Measurements from ENCODE around the gene PRPH. TPM values are rescaled to one million over a fixed set of nuclear protein-coding genes. Genes with fewer than 3 reads are reported as not detected.

PRPH gene
- total and polyA plus RNA-seq, 9 of the 15 experiments (the other 6 are each of a cell fraction or from before 2014, with no cell fraction given) = 0.27 to 1.9 (median 1.3) TPM; not detected in 1

DNA sequence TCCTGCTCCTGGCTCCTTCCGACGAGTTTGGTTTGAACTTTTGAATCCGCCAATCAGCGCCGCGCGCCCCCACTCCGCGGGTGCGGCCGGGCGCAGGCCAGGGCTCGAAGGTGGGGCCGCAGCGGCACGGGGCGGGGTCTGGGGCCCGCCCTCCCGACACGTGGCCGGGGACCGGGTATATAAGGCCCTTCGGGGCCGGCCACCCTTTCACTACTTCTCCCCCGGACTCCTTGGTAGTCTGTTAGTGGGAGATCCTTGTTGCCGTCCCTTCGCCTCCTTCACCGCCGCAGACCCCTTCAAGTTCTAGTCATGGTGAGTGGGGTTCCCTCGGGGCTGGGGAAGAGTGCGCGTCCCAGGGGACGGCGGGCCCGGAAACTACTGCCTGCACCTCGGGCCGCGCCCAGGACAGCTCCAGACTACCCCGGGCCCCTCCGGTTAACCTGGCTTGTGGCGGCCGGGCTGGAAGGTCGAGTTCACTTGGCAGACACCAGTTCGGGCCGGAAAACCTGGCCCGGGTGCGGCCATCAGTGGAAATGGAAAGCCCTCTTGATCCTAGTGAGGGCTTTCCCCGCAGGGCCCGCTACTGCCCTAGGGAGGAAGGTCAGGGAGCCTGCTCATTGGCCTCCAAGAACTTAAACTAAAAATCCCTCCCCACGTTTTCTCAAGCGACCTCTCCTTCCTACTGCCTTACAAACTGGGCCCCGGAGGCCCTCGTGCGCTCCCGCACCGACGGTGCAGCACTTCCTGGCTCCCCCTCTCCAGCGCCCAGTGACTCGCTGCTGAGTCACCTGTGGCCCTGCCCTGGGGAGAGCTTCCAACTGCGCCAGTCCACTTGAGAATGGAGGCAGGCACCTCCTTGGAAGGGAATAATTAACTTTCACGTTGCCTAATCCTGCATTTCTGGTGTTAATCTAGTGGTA, 29.8 kb upstream of the PRPH start, which contains the start of gene TUBA1C (continued):
- peak; percentile 55 for TF ChIP-seq FOXK1 (CRISPR knock-in tag; IDR thresholded peaks at IDR 0.05; ENCODE audit: borderline replicate concordance)
- TF ChIP-seq SIN3B (IDR thresholded peaks at IDR 0.05; ENCODE audit: low read depth) = peak; percentile 55
- no peak for TF ChIP-seq ZNF707 (CRISPR knock-in tag; conservative IDR thresholded peaks at IDR 0.05)
- TF ChIP-seq FIP1L1 (IDR thresholded peaks at IDR 0.05; ENCODE audit: low read depth, low read length, poor library complexity, severe bottlenecking) = peak; percentile 98
- TF ChIP-seq NCOA2 (IDR thresholded peaks at IDR 0.05; ENCODE audit: partially characterized antibody in 2 of 2) = no peak
- no peak for TF ChIP-seq BMI1 (IDR thresholded peaks at IDR 0.05; ENCODE audit: low read length)
- TF ChIP-seq, protein P1, sequence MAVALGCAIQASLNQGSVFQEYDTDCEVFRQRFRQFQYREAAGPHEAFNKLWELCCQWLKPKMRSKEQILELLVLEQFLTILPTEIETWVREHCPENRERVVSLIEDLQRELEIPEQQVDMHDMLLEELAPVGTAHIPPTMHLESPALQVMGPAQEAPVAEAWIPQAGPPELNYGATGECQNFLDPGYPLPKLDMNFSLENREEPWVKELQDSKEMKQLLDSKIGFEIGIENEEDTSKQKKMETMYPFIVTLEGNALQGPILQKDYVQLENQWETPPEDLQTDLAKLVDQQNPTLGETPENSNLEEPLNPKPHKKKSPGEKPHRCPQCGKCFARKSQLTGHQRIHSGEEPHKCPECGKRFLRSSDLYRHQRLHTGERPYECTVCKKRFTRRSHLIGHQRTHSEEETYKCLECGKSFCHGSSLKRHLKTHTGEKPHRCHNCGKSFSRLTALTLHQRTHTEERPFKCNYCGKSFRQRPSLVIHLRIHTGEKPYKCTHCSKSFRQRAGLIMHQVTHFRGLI (CRISPR knock-in tag; IDR thresholded peaks at IDR 0.05) = 0 out of 2 replicates have a peak, but pooled peaks have one; percentile 36
- peak; percentile 29 for TF ChIP-seq HNRNPLL (IDR thresholded peaks at IDR 0.05; ENCODE audit: low read depth, low read length, poor library complexity, severe bottlenecking)
- TF ChIP-seq ZNF174 (CRISPR knock-in tag; IDR thresholded peaks at IDR 0.05) = no peak
- TF ChIP-seq ZFP36 (IDR thresholded peaks at IDR 0.05; ENCODE audit: low read depth, low read length, partially characterized antibody) = peak; percentile 2
- peak; percentile 96 for TF ChIP-seq NFE2 (IDR thresholded peaks at IDR 0.05; ENCODE audit: low read depth)
- TF ChIP-seq KAT2B (IDR thresholded peaks at IDR 0.05; ENCODE audit: low read depth, low read length) = no peak
- peak; percentile 99 for TF ChIP-seq POLR2G (IDR thresholded peaks at IDR 0.05; ENCODE audit: low read depth, low read length)
- TF ChIP-seq ZSCAN29 (IDR thresholded peaks at IDR 0.05) = peak; percentile 66; the same call in 1 of the 2 replicates
- no peak for TF ChIP-seq SFPQ (IDR thresholded peaks at IDR 0.05; ENCODE audit: low read depth, low read length)
- no peak for TF ChIP-seq ZNF280A (IDR thresholded peaks at IDR 0.05; ENCODE audit: low read depth, partially characterized antibody)
- TF ChIP-seq PCBP1 (IDR thresholded peaks at IDR 0.05; ENCODE audit: low read depth, low read length, poor library complexity, severe bottlenecking) = peak; percentile 100
- peak; percentile 90 for TF ChIP-seq HMGN3 (IDR thresholded peaks at IDR 0.05; ENCODE audit: borderline replicate concordance, extremely low read depth, insufficient read length, low read depth, low read length)
- TF ChIP-seq NR2C1 (IDR thresholded peaks at IDR 0.05) = 0 out of 2 replicates have a peak, but pooled peaks have one; percentile 3
- no peak for TF ChIP-seq NR2C1 (tag; IDR thresholded peaks at IDR 0.05)

Measured in K562 (cell line).